HG03159 (cell line): ENCODE results near the gene DNAJC6.
A peak's percentile ranks its signal among the peaks of the same experiment; 100 is the strongest.
"Not testable (repeated sequence)": the region's sequence is repeated elsewhere in the genome, so short reads cannot be mapped to it uniquely, and the experiment has no call there.

ENCODE experiments used
- ATAC-seq: cut with Tn5 transposase; IDR thresholded peaks from one replicate; pipeline ENCODE4 v1.9.1; 2021; ENCODE audit warnings: mild to moderate bottlenecking, moderate library complexity; ENCODE audit not compliant: unreplicated experiment

Gene DNAJC6

GRCh38 chr1:65425006-65425405, 115.7 kb downstream of the DNAJC6 start:
- ATAC-seq = no peak

GRCh38 chr1:65425697-65426096, 116.4 kb downstream of the DNAJC6 start:
- no peak for ATAC-seq

- no peak for ATAC-seq
Observed at GRCh38 chr1:65429078-65429477, 119.7 kb downstream of the DNAJC6 start.

- no peak for ATAC-seq
Observed at GRCh38 chr1:65429806-65430205, 120.5 kb downstream of the DNAJC6 start.

- ATAC-seq = peak; percentile 52
Observed at GRCh38 chr1:65431111-65431705, 121.9 kb downstream of the DNAJC6 start.

GRCh38 chr1:65432918-65433317, 123.6 kb downstream of the DNAJC6 start:
- no peak for ATAC-seq

GRCh38 chr1:65434255-65434654, 124.9 kb downstream of the DNAJC6 start:
- ATAC-seq = no peak

- no peak for ATAC-seq
Observed at GRCh38 chr1:65434760-65435159, 125.4 kb downstream of the DNAJC6 start.

- ATAC-seq = no peak
Observed at GRCh38 chr1:65435987-65436386, 126.6 kb downstream of the DNAJC6 start.

GRCh38 chr1:65437616-65438015, 128.3 kb downstream of the DNAJC6 start:
- no peak for ATAC-seq

GRCh38 chr1:65440322-65440900, 131.1 kb downstream of the DNAJC6 start:
- no peak for ATAC-seq

- no peak for ATAC-seq
Observed at GRCh38 chr1:65440915-65441314, 131.6 kb downstream of the DNAJC6 start.

GRCh38 chr1:65441464-65441863, 132.1 kb downstream of the DNAJC6 start:
- no peak for ATAC-seq

- ATAC-seq = no peak
Observed at GRCh38 chr1:65442442-65442841, 133.1 kb downstream of the DNAJC6 start.

GRCh38 chr1:65443647-65444046, 134.3 kb downstream of the DNAJC6 start:
- no peak for ATAC-seq

GRCh38 chr1:65444128-65444640, 134.8 kb downstream of the DNAJC6 start:
- ATAC-seq = no peak

- ATAC-seq = no peak
Observed at GRCh38 chr1:65445837-65446236, 136.5 kb downstream of the DNAJC6 start.

GRCh38 chr1:65449214-65449823, 140.0 kb downstream of the DNAJC6 start:
- no peak for ATAC-seq

GRCh38 chr1:65455678-65456077, 146.3 kb downstream of the DNAJC6 start:
- not testable (repeated sequence) for ATAC-seq

GRCh38 chr1:65456481-65456880, 147.1 kb downstream of the DNAJC6 start:
- no peak for ATAC-seq

GRCh38 chr1:65457868-65458267, 148.5 kb downstream of the DNAJC6 start:
- no peak for ATAC-seq

GRCh38 chr1:65458730-65459396, 149.5 kb downstream of the DNAJC6 start:
- ATAC-seq = no peak
